ENCODE results near the gene FADS2. TPM values are rescaled to one million over a fixed set of nuclear protein-coding genes. Genes with fewer than 3 reads are reported as not detected.

Gene FADS2
- total and polyA plus RNA-seq, 9 of the 15 experiments (the other 6 are each of a cell fraction or from before 2014, with no cell fraction given) = 2.9 to 42.8 (median 16.2) TPM

- TF ChIP-seq TOE1 (IDR thresholded peaks at IDR 0.05; ENCODE audit: borderline replicate concordance) = peak; percentile 66; the same call in 1 of the 2 replicates
- TF ChIP-seq TOE1 (CRISPR knock-in tag; IDR thresholded peaks at IDR 0.05; ENCODE audit: borderline replicate concordance, low read depth) = no peak
- no peak for TF ChIP-seq CEBPG (CRISPR knock-in tag; IDR thresholded peaks at IDR 0.05)
- no peak for TF ChIP-seq CEBPG (tag; conservative IDR thresholded peaks at IDR 0.05 in 1 of 2, IDR thresholded peaks at IDR 0.05 in 1 of 2)
- no peak for TF ChIP-seq PHTF2 (CRISPR knock-in tag; IDR thresholded peaks at IDR 0.05)
- TF ChIP-seq SMAD4 (CRISPR knock-in tag; conservative IDR thresholded peaks at IDR 0.05) = peak; percentile 80
- no peak for TF ChIP-seq THAP12 (CRISPR knock-in tag; IDR thresholded peaks at IDR 0.05)
- peak; percentile 52; the same call in 1 of the 2 replicates for TF ChIP-seq RBFOX2 (IDR thresholded peaks at IDR 0.05; ENCODE audit: low read depth, low read length)
- no peak for TF ChIP-seq TCF15 (CRISPR knock-in tag; IDR thresholded peaks at IDR 0.05)
- no peak for TF ChIP-seq ZNF408 (CRISPR knock-in tag; IDR thresholded peaks at IDR 0.05; ENCODE audit: low read depth)
- TF ChIP-seq ADNP (tag; IDR thresholded peaks at IDR 0.05) = peak; percentile 53; the same call in 1 of the 2 replicates
- TF ChIP-seq CLOCK (CRISPR knock-in tag; IDR thresholded peaks at IDR 0.05; ENCODE audit: borderline replicate concordance) = no peak; the same call in 1 of the 2 replicates
- TF ChIP-seq CREB5 (CRISPR knock-in tag; IDR thresholded peaks at IDR 0.05) = no peak
- TF ChIP-seq ZNF445 (CRISPR knock-in tag; IDR thresholded peaks at IDR 0.05; ENCODE audit: low read depth) = no peak
- TF ChIP-seq CSDE1 (IDR thresholded peaks at IDR 0.05) = no peak; a peak in 1 of 4 replicates
- peak; percentile 94 for TF ChIP-seq TEAD4 (IDR thresholded peaks at IDR 0.05; ENCODE audit: low read length)
- no peak for TF ChIP-seq TEAD4 (CRISPR knock-in tag; IDR thresholded peaks at IDR 0.05; ENCODE audit: borderline replicate concordance)
- no peak for TF ChIP-seq EZH2 (IDR thresholded peaks at IDR 0.05; ENCODE audit: borderline replicate concordance, low read depth, low read length)
- TF ChIP-seq ELF4 (CRISPR knock-in tag; IDR thresholded peaks at IDR 0.05) = peak; percentile 68; the same call in 1 of the 2 replicates
- no peak for TF ChIP-seq ZNF780A (CRISPR knock-in tag; IDR thresholded peaks at IDR 0.05)
Measured at GRCh38 chr11:61841636-61842527, 13.8 kb downstream of the FADS2 start (continued).
